GM12878 (cell line): Measurements from ENCODE around the gene FTH1. TPM values are rescaled to one million over a fixed set of nuclear protein-coding genes. Genes with fewer than 3 reads are reported as not detected.

ENCODE experiments used
- ATAC-seq: fragments of 200-7000 bp; cut with Tn5 transposase; 3 replicates; pipeline ENCODE4 v1.9.1; 2020; ENCODE audit warnings: mild to moderate bottlenecking, moderate library complexity
- BruUV-seq: library from RNA; stranded (reverse); fragments of 400-500 nt; replicated peaks from 2 replicates; lab custom pipeline; 2021; lab: Mats Ljungman, UMichigan
- CTCF ChIA-PET: fragments of 300-600 bp; sonication (Branson Sonifier 250); formaldehyde crosslinking; extraction: SDS; loops from one replicate; lab custom pipeline; 2021; ENCODE audit warnings: inconsistent platforms; lab: Yijun Ruan, JAX
- POLR2A ChIA-PET: fragments of 350-600 bp; formaldehyde crosslinking; extraction: SDS; loops from one replicate; lab custom pipeline; 2021; ENCODE audit warnings: inconsistent platforms; lab: Charles Lee
- RAD21 ChIA-PET: fragments of 300-600 bp; sonication (Branson Sonifier 250); formaldehyde crosslinking; loops from one replicate; lab custom pipeline; 2023; ENCODE audit warnings: antibody characterized with exemption; ENCODE audit not compliant: unreplicated experiment; lab: Charles Lee
- SMC1A ChIA-PET: fragments of 300-600 bp; sonication (Branson Sonifier 250); formaldehyde crosslinking; loops from one replicate; lab custom pipeline; 2023; ENCODE audit not compliant: unreplicated experiment, uncharacterized antibody; lab: Charles Lee
- DNase-seq: peaks from one replicate; pipeline ENCODE4 v3.0.0-alpha.2; 2011; ENCODE audit warnings: low read depth, low spot score
- FAIRE-seq: peaks from 3 replicates; lab custom pipeline; 2011; peaks lifted over from hg19 to GRCh38; lab: Jason Lieb, UNC
- H2AFZ ChIP-seq: 2 replicates; pipeline ENCODE4 v1.6.0; 2011; ENCODE audit warnings: low read depth, low read length, control low read depth; ENCODE audit not compliant: control insufficient read depth
- H3K27ac ChIP-seq: 2 replicates; pipeline ENCODE4 v1.5.1; 2011; ENCODE audit warnings: control low read depth; ENCODE audit not compliant: control insufficient read depth, insufficient read depth
- H3K27me3 ChIP-seq, 2 experiments: replicated peaks in 1 of 2; 2 replicates each; pipeline versions ENCODE4 v1.6.0 to v1.6.1; 2011; ENCODE audit warnings: low read length in 1 of 2; ENCODE audit not compliant: control insufficient read depth in 2 of 2, insufficient read depth in 2 of 2
- H3K36me3 ChIP-seq, 2 experiments: 2 replicates each; pipeline ENCODE4 v1.5.1; 2011; ENCODE audit warnings: low read length in 1 of 2; ENCODE audit not compliant: control insufficient read depth in 2 of 2, insufficient read depth in 2 of 2
- H3K4me1 ChIP-seq: 2 replicates; pipeline ENCODE4 v1.6.1; 2011; ENCODE audit warnings: mild to moderate bottlenecking, low read length, moderate library complexity, mixed read lengths; ENCODE audit not compliant: control insufficient read depth, insufficient read depth
- H3K4me2 ChIP-seq: 2 replicates; pipeline ENCODE4 v1.6.0; 2011; ENCODE audit warnings: control low read depth; ENCODE audit not compliant: control insufficient read depth, insufficient read depth
- H3K4me3 ChIP-seq: fragments of 200-600 bp; sonication (generic); 2 replicates; pipeline ENCODE4 v1.5.1; 2016
- H3K79me2 ChIP-seq: 2 replicates; pipeline ENCODE4 v1.6.0; 2011; ENCODE audit warnings: low read length; ENCODE audit not compliant: control insufficient read depth, insufficient read depth
- H3K9ac ChIP-seq: 2 replicates; pipeline ENCODE4 v1.8.0; 2011; ENCODE audit warnings: low read length, control low read depth, mixed read lengths; ENCODE audit not compliant: control insufficient read depth, insufficient read depth
- H3K9me3 ChIP-seq: replicated peaks from 3 replicates; pipeline ENCODE4 v1.5.1; 2011; ENCODE audit warnings: mild to moderate bottlenecking, low read length; ENCODE audit not compliant: control insufficient read depth, insufficient read depth
- H4K20me1 ChIP-seq: 2 replicates; pipeline ENCODE4 v1.6.0; 2011; ENCODE audit not compliant: control insufficient read depth, insufficient read depth
- CREM ChIP-seq: IDR thresholded peaks from 2 replicates; pipeline ENCODE4 v1.6.1; 2014; ENCODE audit warnings: antibody characterized with exemption, low read depth
- CUX1 ChIP-seq: IDR thresholded peaks from 2 replicates; pipeline ENCODE4 v1.6.1; 2012; ENCODE audit warnings: improper control_type of control experiment, low read depth, low read length; ENCODE audit not compliant: insufficient replicate concordance
- EGR1 ChIP-seq, 2 experiments: IDR thresholded peaks; 1 replicate in 1 of 2; 2 replicates in 1 of 2; pipeline ENCODE4 v1.6.1; 2011 to 2012; ENCODE audit warnings: low read depth in 2 of 2, low read length in 2 of 2, borderline replicate concordance in 1 of 2, mild to moderate bottlenecking in 1 of 2, moderate library complexity in 1 of 2
- FOXK2 ChIP-seq: fragments of 450-650 bp; IDR thresholded peaks from 2 replicates; pipeline ENCODE4 v1.6.1; 2017; ENCODE audit warnings: mild to moderate bottlenecking, moderate library complexity
- MYB ChIP-seq: fragments of 150-350 bp; IDR thresholded peaks from 2 replicates; pipeline ENCODE4 v1.6.1; 2014; ENCODE audit warnings: mild to moderate bottlenecking, low read depth, low read length, borderline replicate concordance
- SREBF2 ChIP-seq: IDR thresholded peaks from 2 replicates; pipeline ENCODE4 v1.6.1; 2012; ENCODE audit warnings: mild to moderate bottlenecking, low read length
- STAT3 ChIP-seq: IDR thresholded peaks from 2 replicates; pipeline ENCODE4 v1.6.1; 2011; ENCODE audit warnings: low read depth, low read length, improper control_type of control experiment
- TAF1 ChIP-seq: IDR thresholded peaks from 2 replicates; pipeline ENCODE4 v1.6.1; 2011; ENCODE audit warnings: mild to moderate bottlenecking, low read depth, low read length, borderline replicate concordance
- USF2 ChIP-seq: IDR thresholded peaks from 2 replicates; pipeline ENCODE4 v1.6.1; 2011; ENCODE audit warnings: low read depth, low read length, improper control_type of control experiment, borderline replicate concordance
- ZBTB11 ChIP-seq: fragments of 450-650 bp; formaldehyde crosslinking; IDR thresholded peaks from 2 replicates; pipeline ENCODE4 v1.5.0; 2022; ENCODE audit warnings: mild to moderate bottlenecking, missing genetic modification characterization
- WGBS: methylation state at CpG from one replicate; pipeline ENCODE4 v1.1.6; 2016; ENCODE audit warnings: low lambda C conversion rate; ENCODE audit not compliant: insufficient replicate concordance, insufficient coverage; ENCODE audit errors: missing lambda C conversion rate; 5-methylcytosine and 5-hydroxymethylcytosine counted together
- in situ Hi-C: fragments of 300-500 bp; cut with MboI; formaldehyde crosslinking; loops from 9 replicates; pipeline ENCODE4 v1.14.3; 2018; ENCODE audit warnings: mixed read lengths
- intact Hi-C: fragments of 100-400 bp; cut with micrococcal nuclease; formaldehyde crosslinking; loops from one replicate; pipeline ENCODE4 v1.14.2; 2022; ENCODE audit not compliant: unreplicated experiment
- polyA plus RNA-seq, 11 experiments: library from polyadenylated mRNA; depleted of rRNA in 4 of 11; unstranded in 6 of 11; stranded (reverse) in 5 of 11; fragments of >200 nt; fragmentation: Nextera tagmentation in 4 of 11; fragmentation: Illumina TruSeq in 1 of 11; extraction: Ambion mirVana in 4 of 11; extraction: Trizol in 1 of 11; gene quantifications; 1 replicate in 1 of 11; 2 replicates in 10 of 11; pipeline versions ENCODE4 v1.2.1 to v1.2.3, GENCODE V29; 2011 to 2016; ENCODE audit warnings: inconsistent platforms in 2 of 11, missing spikeins in 2 of 11, low read depth in 1 of 11
- total RNA-seq, 4 experiments: library from RNA; depleted of rRNA in 3 of 4; stranded (reverse); fragments of >200 nt in 3 of 4; fragmentation: Illumina TruSeq in 1 of 4; extraction: Trizol in 1 of 4; gene quantifications; 2 replicates each; pipeline versions ENCODE4 v1.2.1 to v1.2.3, GENCODE V29; 2013 to 2021

FTH1 gene
- total and polyA plus RNA-seq, 10 of the 15 experiments (the other 5 are each of a cell fraction or from before 2014, with no cell fraction given) = 289 to 4,154 (median 960) TPM

DNA sequence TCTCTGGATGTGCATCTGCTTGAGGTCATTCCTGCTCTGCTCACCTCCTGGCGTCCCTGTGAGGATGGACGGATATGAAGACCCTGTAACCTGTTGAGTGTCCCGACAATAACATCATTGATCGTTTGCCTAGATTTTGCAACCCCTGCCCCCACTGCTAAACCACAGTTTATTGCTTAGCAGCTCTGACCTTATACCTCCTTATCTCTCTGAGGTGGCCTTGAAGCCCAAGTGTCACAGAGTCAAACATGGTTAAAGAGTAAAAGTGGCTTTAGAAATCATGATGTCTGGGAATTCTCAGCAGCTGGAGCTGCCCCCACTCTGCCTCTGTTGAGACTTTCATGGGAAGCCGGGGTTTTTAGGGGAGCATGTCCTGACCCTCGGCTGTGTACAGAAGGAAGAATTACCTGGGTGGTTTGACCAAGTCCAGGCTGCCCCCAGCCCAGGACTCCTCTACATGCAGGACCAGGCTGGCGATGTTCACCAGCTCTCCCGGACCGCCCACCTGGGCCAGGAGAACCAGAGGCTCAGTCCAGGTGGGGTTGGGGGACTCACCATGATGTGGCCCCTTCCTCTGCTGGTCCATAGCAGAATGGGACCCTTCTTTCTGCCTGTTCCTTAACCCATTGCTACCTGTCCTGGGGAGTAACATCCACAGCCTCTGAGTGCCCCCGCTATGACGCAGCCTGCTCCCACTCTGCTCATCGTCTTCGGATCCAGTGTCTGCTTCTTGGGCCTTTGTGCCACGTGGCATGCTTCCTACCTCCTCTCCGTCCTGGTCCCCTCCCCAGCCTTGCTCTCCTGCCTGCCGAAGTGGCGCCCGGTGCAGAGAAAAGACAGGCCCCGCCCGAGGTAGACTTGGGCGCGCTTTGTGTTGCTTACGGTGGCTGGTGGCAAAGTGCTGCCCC lies 33.4 kb upstream of the FTH1 start:
- Histone ChIP-seq H3K27me3 (no peaks in the 10 kb centered on the region), H3K4me2 (no peak overlapping the region), H4K20me1 (no peaks in the 10 kb centered on the region), H3K4me1 (peaks cover 12% of the 10 kb centered on the region), H3K27ac (no peak overlapping the region), H3K36me3 (no peaks in the 10 kb centered on the region), H3K4me3 (no peak overlapping the region), H2AFZ (no peak overlapping the region), H3K9ac (no peak overlapping the region), H3K9me3 (peaks cover 12% of the 10 kb centered on the region), H3K79me2 (no peaks in the 10 kb centered on the region)
- FAIRE-seq = no peak
- DNase-seq = no peak
- ChIA-PET POLR2A (interaction anchor here (0.6 kb wide), 1 partner anchor 1801 kb away, joined by 6 read pairs; no protein-coding TSS in a partner anchor), CTCF (no interaction called here), RAD21 (no interaction called here), SMC1A (no interaction called here)
- WGBS = 85% methylated on average over 22 of the region's 23 CpGs
- in situ Hi-C loops (no loop called here), intact Hi-C loops (no loop called here)
- no TSS peak for BruUV-seq
- no peak for ATAC-seq
- TF ChIP-seq FOXK2 (no peak), ZBTB11 (CRISPR knock-in tag) (no peak), CREM (no peak), EGR1 (IDR thresholded peaks at IDR 0.05; ENCODE audit: borderline replicate concordance in 1 of 2, low read depth in 2 of 2, low read length in 2 of 2) (no peak), SREBF2 (no peak), TAF1 (no peak), CUX1 (no peak), USF2 (no peak), MYB (no peak), STAT3 (no peak)
